Colon (tissue), 2 donors: ENCODE results near the gene WDTC1.
"Not testable (repeated sequence)": the region's sequence is repeated elsewhere in the genome, so short reads cannot be mapped to it uniquely, and the experiment has no call there.

ENCODE experiments used
- FAIRE-seq: peaks from 2 replicates; lab custom pipeline; 2012; peaks lifted over from hg19 to GRCh38; lab: Jason Lieb, UNC
- donor health status: control.
- donor health status: control.

Gene WDTC1

DNA sequence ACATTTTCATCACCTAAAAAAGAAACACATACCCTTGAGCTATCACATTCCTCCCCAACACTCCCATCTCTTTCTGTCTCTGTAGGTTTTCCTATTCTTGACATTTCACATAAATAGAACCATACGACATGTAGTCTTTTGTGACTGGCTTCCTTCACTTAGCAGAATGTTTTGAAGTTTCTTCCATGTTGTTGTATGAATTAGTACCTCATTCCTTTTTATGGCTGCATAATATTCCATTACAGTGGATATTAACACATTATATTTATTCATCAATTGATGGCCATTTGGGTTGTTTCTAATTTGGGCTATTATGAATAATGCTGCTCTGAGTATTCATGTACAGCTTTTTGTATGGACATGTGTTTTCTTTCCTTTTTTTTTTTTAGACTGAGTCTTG, 11.8 kb downstream of the WDTC1 start:
- no peak for FAIRE-seq

DNA sequence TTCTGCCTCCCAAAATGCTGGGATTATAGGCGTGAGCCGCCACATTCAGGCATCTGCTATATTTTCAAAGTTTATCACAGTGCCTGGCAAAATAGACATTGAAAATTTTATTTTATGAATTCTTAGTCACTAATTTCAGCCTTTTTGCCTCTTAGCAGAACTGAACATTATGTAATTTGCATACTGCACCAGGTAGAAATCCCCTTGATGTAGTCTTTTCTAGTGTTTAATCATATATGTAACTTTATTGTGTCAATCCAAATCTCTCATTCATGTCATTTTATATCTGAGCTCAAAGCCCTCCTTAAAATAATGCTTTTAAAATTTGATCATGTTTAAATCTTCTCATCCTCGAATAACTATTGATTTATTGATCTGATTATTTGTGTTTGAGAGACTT, 19.2 kb downstream of the WDTC1 start:
- FAIRE-seq = no peak

DNA sequence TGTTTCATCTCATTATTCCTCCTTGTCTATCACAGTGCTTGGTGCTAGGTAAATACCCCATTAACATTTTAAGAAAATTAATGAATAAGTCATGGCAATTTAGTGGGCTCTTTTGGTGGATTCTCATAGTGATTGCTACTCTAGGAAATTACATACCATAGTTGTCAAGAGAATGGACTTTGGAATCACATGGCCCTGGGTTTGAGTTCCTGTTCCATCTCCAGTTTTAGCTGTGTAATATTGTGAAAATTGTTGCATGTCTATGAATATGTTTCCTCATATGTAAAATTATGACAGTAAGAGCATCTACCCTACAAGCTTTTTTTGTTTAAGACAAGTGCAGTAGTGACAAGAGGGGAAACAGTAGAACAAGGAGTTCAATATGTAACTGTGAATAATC, 20.7 kb downstream of the WDTC1 start:
- FAIRE-seq = no peak

DNA sequence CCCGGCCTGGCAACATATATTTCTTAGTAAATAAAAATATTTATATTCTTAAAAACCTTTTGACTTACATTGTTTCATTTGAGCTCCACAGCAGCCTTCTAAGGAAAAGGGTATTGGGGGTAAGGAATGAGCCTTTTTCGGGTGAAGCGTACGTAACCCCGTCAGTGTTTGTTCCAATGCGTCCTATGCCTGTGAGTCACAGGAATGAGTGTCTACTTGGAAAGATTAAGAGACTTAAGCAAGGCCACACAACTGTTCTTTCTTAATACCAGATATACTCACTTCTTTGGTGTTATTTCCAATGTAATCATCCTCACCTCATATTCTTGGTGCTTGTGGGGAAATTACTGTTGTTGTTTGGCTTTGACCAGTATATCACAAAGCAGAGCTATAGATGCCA, 22.7 kb downstream of the WDTC1 start:
- FAIRE-seq = no peak

DNA sequence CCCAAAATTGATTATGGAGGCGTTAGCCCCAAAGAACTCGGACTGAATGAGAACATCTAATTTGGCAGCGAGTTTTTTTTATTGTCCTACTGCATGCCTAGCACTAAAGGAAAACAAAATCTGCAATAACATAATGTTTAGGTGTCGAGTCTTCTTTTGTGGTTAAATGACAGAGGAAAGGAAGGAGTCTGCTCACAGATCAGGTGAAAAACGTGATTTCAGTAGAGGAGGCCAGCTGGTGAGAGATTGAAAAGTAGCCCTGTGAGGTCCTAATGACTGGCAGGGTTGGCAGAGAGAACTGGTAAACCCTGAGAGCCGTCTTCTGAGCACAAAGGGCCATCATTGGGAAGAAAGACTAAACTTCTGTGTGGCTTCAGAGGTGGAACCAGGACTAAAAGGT, 24.2 kb downstream of the WDTC1 start:
- no peak for FAIRE-seq

DNA sequence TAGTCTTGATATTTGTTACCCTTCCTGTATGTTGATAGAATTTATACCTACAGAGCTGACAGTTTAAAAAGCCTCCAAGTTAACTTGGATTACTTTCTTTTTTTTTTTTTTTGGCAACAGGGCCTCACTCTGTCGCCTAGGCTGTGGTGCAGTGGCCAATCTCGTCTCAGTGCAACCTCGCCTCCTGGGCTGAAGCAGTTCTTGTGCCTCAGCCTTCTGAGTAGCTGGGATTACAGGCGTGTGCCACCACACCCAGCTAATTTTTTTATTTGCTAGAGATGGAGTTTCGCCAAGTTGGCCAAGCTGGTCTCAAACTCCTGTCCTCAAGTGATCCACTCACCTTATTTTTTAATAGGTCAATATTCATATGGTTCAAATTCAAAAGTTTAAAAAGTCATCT, 32.7 kb downstream of the WDTC1 start:
- FAIRE-seq = no peak

DNA sequence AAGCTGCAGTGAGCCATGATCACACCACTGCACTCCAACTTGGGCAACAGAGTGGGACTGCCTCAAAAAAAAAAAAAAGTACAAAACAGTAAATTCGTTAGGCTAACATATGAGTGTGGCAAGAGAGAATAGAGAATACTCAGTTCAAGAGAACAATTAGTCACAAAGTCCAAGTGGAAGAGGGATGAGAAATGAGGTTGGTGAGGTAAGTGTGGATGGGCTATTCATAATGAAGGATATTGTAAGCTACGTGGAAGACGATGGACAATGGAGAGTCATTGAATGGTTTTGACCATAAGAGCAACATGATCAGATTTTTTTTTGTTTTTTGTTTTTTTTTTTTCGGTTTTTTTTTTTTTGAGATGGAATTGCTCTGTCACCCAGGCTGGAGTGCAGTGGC, 34.8 kb downstream of the WDTC1 start:
- no peak for FAIRE-seq

DNA sequence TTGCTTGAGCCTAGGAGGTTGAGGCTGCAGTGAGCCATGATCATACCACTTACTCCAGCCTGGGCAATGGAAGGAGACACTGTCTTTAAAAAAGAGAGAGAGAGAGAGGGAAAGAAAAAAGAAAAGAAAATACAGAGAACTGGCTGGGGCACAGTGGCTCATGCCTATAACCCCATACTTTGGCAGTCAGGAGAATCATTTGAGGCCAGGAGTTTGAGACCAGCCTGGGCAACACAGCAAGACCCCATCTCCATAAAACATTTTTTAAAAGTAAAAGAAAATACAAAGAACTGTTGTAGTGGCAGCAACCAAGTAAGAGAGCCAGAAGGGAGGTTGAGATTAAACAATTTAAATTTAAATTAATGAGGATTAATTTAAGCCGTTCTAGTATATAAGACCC, 39.8 kb downstream of the WDTC1 start:
- no peak for FAIRE-seq

DNA sequence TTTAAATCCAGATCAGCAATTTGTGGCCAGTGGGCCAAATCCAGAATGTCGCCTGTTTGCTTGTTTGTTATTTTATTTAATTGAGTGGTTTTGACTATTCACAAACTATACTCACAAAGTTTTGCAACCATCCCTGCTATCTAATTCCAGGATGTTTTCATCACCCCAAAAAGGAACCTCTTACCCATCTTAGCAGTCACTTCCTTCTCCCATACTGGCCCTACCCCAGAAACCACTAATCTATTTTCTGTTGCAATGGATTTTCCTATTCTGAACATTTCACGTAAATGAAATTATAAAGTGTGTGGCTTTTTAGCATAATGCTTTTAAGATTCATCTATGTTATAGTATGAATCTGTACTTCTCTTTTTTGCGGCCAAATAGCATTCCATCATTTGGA, 41.3 kb downstream of the WDTC1 start:
- FAIRE-seq = no peak

DNA sequence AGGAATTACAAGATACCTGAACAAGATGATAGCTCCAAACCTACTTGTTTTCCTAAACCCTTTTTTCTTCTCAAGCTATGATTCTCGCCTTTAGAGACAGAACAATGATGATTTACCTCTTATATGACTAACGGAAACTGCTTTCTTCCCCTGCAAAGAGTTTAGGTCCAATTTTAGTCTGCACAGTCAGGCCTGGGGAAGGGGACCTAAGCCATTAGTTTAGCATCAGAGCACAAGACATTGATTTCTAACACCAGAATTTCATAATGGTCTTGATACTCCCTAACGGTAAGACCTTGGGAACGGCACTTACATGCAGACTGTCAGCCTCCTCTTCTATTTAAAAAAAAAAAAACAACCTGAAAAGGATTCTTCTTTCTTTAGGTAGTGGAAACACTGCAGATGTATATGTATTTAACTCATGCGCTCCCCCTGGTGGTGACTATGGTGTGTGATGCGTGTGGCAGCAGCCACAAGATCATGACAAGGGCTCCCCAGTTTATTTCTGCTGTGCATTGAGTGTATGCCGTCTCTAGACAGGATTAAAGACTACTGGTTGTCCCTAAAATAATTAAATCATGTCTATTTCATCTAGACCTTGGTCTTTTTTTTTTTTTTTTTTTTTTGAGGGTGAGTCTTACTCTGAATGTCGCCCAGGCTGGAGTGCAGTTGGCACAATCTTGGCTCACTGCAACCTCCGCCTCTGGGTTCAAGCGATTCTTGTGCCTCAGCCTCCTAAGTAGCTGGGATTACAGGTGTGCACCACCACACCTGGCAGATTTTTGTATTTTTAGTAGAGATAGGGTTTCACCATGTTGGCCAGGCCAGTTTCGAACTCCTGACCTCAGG, 50.2 kb downstream of the WDTC1 start:
- no peak for FAIRE-seq

DNA sequence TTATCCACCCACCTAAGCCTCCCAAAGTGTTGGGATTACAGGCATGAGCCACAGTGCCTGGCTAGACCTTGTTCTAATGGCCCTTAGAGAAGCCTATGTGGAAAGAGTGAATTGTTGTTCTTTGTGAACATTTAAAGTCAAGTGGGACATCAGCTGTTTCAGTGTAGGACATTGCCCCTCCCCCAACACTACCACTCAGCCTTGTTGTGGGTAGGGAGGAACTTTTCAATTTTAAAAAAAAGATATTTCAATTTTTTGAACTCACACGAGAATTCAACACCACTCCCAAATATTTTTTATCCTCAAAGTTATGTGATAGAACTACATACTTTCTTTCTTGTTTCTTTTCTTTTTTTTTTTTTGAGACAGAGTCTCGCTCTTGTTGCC, 50.8 kb downstream of the WDTC1 start:
- no peak for FAIRE-seq

DNA sequence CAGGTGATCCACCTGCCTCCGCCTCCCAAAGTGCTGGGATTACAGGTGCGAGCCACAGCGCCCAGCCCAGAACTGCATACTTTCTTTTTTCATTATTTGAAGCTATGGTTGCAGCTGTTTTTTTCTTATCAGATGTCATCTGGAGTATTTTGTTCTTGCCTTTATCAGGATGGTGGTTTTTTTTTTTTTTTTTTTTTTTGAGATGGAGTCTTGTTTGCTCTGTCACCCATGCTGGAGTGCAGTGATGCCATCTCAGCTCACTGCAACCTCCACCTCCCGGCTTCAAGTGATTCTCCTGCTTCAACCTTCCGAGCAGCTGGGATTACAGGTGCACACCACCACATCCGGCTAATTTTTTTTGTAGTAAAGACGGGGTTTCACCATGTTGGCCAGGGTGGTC, 51.4 kb downstream of the WDTC1 start:
- not testable (repeated sequence) for FAIRE-seq

DNA sequence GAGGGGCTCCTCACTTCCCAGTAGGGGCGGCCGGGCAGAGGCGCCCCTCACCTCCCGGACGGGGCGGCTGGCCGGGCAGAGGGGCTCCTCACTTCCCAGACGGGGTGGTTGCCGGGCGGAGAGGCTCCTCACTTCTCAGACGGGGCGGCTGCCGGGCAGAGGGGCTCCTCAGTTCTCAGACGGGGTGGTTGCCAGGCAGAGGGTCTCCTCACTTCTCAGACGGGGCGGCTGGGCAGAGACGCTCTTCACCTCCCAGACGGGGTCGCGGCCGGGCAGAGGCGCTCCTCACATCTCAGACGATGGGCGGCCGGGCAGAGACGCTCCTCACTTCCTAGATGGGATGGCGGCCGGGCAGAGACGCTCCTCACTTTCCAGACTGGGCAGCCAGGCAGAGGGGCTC, 54.7 kb downstream of the WDTC1 start:
- not testable (repeated sequence) for FAIRE-seq

DNA sequence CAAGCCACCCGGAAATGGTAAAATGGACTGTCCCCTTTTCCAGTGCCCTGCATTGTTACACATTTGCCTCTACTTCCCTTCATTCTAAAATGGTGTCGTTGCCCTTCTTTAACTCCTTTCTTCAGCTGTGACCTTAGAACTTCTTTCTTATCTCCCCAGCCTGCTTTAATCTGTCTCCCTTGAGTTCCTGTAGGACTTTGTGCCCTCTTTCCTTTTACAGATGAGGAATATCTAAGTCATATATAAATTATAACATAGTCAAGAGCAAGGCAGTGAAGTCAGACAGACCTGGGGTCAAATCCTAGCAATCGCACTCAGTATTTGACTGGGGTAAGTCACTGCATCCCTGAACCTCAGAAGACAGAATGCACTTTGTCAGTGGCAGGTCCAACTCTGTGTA, 56.1 kb downstream of the WDTC1 start:
- FAIRE-seq = no peak

DNA sequence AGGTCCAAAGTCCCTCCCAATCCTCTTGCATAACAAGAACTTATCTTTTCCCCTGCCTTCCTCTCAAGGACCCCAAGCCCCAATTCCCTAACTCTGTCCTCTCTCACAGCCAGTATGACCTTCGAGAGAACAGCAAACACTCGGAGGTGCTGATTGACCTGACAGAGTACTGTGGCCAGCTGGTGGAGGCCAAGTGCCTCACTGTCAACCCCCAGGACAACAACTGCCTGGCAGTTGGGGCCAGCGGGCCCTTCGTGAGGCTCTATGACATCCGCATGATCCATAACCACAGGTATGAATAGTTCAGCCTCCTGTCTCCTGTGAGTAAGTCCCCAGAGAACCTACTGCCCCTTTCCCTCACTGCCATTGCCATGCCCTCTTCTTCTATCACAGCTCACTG, 57.7 kb downstream of the WDTC1 start:
- FAIRE-seq = no peak

DNA sequence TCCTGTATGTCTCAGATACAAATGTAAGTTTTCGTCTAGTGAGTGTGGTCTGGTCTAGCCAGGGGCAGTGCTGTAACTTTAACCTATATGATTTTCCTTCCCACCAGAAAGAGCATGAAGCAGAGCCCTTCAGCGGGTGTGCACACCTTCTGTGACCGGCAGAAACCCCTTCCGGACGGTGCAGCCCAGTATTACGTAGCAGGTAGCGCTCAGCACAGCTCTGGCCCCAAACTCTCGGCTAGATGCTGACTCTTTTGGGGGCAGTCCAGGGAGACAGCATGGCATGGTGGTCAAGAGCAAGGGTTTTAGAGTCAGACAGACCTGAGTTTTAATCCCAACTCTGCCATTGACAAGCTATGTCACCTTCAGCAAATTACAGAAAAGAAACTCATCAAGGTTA, 59.5 kb downstream of the WDTC1 start:
- no peak for FAIRE-seq

DNA sequence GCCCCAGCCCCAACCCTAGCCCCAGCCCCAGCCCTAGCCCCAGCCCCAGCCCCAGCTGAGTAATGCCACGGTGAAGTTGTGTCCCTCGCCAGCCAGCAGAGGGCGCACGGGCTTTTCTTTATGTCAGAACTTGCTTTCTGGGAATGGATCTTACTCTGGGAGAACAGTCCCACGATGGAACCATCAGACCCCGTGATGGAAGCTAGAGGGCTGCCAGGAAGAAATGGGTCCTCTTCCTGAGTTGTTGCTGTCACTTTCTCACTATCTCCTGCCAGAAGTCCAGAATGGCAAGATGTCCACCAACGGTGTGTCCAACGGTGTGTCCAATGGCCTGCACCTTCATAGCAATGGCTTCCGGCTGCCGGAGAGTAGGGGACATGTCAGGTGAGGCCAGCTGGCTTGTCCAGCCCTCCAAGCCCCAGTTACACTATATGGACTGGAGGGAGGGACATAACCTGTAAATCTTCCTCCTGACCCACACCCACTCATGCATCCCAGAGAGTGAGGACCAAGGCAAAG, 62.4 kb downstream of the WDTC1 start:
- no peak for FAIRE-seq

DNA sequence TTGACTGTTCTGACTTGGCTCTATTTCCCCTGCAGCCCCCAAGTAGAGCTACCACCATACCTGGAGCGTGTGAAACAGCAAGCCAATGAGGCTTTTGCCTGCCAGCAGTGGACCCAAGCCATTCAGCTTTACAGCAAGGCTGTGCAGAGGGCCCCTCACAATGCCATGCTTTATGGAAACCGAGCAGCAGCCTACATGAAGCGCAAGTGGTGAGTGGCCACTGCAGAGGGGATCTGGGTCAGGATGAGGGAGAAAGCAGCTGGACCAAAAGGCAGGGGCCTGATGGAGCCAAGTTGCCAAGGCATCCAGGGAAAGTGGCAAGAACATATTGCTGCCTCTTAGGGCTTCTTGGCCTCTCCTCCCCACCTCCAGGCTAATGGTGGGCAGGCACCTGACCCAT, 63.5 kb downstream of the WDTC1 start:
- no peak for FAIRE-seq

DNA sequence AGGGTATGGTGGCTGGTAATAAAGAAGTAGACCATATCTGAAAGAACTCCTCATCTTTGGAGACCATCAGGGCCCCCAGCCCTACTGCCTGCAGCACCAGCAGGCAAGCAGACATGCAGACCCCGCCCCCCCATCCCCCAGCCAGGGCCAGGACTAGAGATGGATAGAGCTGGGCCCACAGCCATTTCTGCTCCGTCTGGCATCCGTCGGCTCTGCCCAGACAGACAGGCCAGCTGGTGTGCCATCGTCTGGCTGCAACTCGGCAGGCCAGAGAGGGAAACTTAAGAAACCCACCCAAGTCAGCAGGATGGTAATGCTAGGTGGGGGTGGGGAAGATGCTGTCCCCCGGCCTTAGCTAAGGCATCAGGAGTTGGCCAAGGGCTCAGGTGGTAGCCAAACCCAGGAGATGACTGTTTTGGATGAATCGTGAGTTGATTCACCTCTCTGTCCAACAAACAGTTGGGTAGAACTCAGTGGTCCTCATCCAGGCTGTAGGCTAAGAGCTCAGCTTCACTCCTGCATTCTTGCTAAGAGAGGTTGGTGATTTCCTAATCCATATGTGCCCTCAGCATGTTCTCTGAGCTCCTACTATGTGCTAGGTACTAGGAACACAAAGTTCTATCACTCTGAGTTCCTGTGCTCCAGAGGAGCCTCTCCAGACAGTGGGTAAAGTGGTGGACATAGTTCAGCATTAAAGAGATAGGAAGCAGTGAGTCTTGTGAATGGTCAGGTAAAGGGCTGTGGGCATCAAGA, 64.4 kb downstream of the WDTC1 start:
- no peak for FAIRE-seq

DNA sequence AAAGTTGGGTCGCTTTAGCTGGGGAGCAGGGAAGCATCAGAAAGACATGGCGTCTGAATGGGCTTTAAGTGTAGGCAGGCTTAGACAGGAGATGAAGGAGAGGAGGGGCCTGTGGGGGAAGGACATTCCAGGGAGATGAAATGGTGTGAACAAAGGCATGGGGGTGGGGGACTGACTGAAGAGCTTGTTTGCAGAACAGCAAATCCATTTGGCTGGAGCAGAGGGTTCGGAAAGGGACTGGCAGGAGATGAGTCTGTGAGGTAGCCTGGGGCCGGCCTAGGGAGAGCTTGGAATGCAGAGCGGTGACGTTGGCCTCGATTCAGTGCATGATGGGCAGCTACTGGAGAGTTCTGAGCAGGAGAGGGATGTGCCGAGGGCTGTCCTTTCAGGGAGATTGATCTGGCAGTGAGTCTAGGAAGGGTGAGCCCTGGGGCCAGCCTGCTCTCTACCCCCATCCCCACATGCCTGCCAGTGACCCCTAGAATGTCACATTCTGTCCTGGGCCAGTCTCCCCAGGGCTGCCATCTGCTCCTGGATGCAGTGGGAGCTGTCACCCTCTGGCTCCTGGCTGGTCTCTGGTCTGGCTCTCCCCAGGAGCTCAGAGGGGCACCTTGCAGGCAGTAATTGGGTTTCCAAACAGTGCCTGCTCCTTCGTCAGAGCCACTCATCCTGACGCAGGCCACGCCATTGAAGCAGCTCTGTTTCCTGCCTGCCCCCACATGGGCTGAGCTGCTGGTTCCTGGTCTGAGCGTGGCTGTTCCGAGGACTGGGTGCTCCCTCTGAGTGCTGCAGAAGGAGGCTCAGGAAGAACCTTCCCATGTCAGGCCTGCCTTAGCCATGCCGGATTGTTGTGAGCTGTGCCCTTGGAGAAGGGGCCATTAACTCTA, 65.2 kb downstream of the WDTC1 start:
- no peak for FAIRE-seq

DNA sequence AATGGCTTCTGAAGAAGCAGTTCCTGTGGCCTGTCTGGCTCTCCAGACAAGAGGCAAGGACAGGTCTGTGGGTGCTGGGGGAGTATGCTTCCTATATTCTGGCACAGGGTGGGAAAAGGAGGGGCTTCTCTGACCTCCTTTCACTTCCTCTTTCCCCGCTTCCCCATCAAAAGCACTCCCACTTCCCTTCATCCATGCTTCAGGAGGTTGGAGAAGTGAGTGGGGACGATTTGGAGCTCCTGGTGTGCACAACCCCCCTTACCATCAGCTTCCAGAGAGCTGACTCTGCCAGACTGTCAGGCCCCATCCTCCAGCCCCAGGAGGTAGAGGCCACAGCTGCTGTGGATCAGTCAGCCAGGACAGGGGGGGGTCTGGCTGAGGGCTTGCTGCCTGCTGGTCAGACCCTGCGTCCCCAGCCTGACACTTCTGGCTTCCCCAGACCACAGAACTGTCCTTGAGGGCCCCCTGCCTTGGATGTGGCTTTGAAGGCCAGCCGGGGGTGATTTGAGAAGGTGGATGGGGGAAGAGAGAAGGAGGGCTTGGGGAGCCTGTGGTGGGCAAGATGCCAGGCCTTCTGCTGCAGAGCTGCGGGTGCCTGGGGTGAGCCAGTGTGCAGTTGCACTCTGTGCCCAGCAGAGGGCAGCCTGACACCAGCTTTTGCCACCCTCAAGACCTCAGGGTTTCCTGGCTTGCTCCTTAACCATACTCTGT, 66.1 kb downstream of the WDTC1 start:
- FAIRE-seq = no peak

DNA sequence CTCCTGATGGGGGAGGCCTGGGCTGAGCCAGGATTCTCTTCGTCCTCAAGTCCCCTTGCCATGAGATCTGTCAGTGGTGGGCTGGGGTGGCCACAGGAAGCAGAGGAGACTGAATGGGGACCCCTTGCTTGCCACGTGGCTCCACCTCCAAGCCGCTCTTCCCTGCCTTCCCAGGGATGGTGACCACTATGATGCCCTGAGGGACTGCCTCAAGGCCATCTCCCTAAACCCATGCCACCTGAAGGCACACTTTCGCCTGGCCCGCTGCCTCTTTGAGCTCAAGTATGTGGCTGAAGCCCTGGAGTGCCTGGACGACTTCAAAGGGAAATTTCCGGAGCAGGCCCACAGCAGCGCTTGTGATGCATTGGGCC, 66.6 kb downstream of the WDTC1 start:
- FAIRE-seq = no peak
